ENCODE results near the gene RRP15.

Gene RRP15

DNA sequence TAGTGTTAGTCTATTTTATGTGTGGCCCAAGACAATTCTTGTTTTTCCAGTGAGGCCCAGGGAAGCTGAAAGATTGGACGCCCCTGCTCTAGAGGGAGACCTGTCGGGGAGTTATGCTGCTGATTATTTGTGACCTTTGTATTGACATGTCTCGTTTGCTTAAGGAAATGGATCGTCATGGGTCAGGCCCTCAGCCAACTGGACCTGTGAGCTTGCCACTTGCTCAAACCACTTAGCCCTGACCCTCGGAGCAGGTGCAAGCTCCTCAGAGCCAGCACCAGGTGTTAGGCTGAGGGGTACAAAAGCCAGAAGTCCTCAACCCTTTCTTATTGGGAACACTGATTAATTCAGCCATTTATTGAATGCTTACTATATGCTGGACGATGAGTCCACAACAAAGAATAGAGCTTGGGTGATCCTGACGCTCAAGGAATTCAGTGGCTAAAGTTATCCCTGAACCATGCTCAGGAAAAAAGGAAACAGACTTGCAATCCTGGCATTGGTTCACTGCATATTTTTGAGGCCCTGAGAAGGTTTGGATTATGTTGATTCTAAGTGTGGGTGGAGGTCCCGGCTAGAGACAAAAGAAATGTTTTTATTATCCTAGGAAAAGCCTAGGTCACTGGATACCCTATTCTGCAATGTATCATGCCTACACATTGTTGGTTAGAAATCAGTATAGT lies 79.1 kb downstream of the RRP15 start:
- DNase-seq: no peak

DNA sequence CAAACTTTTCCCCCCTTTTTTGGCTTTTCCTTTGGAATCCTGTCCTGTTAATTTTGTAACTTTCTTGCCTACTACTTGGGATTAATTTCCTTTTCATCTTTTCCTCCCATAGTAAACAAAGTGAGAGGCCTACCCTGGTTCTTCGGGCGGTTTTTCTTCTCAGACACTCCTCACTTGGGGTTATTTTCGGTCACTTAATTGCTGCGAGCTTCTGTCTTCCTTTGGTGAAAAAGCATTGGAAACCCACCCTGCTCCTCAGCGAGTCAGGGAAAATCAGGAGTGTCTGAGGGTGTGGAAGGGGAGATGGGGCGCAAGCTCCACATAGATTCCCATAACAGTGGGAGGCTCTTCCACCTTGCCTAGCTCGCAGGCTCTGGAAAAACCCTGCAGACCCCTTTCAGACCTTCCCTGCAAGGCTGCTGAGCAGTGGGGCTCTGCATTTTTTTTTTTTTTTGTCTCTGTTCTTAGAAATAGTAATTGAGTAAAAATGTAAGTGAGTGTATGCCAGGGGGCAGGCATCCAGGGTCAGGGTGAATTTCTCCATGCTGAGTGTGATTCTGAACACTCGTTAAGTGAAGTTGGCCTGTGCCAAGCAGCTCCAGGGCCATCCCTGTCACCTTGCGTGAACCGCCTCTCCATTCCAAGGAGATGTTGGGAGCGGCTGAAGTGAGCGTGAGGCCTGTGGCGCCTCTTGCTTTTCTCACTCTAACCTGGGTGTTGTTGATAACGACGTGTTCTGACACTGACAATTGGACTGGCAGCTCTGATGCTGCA lies 80.3 kb downstream of the RRP15 start:
- no peak for DNase-seq

- DNase-seq: no peak
Measured at GRCh38 chr1:218366322-218367052, 81.4 kb downstream of the RRP15 start.

DNA sequence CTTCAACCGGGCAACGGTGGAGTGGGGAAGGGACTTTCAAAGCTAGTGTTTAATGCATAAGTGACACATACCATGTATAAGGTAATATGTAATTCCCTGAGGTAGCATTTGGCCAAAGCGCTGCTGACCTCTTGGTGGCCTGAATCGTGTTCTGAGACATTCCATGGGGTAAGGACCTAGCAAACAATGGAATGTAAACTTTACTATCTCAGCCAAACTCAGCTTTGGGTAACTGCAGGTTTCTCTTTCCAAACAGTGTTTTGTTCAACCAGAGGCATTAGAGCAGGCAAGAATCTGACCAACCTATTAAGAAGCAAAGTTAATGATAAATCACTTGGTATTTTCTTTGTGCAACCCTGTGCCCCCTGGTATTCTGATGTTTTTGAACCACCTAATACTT lies 82.0 kb downstream of the RRP15 start:
- no peak for DNase-seq

- no peak for DNase-seq
Measured at GRCh38 chr1:218368686-218369085, 83.6 kb downstream of the RRP15 start.

DNA sequence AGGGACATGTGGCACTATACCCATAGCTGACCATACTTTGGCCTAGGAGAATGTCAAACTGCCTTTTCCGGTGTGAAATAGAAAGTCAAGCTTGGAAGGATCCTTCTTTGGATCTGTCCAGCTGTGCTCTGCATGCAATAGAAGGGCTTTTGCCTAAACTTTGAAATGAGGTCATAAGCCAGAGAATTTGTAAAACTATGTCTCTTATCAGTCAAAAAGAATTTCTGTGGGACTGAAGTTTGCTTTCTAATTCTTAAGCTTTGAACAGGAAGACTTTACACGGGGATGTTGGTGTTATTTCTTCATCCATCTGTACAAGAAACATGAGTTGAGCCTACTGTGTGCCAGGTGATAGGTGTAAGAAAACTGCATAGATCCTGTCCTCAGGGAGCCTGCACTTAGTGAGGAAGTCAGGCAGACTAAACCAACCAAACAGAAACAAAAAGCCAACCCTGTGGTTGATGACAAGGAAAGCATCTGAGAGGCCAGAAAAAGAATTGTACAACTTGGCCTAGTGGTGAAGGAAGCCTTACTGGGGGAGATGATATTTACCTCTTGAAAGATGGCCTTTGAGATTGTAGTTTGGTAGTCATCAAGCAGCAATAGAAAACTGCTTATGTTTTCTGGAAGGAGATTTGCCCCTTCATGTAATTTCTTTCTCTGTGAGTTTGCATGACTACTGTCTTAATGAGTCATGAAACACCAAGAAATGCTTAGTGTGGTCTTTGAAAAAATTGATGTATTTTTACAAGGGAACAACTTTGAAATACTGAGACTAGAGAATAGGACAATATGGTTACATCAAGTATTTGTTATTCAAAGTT lies 84.8 kb downstream of the RRP15 start:
- DNase-seq: no peak

DNA sequence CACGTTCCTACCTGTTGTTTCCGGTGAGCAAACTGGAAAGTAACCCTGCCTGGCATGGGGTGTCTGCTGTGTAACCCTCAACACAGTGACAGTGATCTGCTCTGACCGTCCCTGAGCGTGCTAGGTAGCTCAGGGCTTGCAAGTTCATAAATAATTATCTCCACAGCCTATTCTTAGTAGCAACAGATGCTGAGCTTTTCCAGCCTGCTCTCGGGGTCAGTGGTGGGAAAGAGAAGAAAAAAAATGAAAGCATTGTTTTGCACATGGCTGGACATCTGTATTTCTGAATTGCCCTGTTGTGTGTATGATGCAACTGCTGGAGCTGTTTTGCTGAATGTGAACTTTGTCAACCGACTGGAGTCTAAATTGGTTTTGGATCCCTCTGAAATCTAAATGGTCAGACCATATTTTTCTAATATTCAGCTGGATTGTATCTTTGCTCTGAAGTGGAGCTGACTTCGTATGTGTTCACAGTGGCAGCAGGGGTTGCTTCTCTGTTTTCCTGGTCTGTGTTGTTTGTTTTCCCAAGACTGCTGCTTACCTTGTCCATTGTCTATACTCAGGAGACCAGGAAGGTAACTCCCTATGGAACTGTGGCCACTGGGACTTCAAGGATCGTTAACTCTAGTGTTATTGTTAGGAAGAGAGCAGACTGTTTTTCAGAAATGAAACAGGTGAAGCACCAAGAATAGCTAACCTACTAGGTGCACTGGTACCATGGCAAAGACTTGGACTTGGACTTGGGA lies 87.0 kb downstream of the RRP15 start:
- no peak for DNase-seq

DNA sequence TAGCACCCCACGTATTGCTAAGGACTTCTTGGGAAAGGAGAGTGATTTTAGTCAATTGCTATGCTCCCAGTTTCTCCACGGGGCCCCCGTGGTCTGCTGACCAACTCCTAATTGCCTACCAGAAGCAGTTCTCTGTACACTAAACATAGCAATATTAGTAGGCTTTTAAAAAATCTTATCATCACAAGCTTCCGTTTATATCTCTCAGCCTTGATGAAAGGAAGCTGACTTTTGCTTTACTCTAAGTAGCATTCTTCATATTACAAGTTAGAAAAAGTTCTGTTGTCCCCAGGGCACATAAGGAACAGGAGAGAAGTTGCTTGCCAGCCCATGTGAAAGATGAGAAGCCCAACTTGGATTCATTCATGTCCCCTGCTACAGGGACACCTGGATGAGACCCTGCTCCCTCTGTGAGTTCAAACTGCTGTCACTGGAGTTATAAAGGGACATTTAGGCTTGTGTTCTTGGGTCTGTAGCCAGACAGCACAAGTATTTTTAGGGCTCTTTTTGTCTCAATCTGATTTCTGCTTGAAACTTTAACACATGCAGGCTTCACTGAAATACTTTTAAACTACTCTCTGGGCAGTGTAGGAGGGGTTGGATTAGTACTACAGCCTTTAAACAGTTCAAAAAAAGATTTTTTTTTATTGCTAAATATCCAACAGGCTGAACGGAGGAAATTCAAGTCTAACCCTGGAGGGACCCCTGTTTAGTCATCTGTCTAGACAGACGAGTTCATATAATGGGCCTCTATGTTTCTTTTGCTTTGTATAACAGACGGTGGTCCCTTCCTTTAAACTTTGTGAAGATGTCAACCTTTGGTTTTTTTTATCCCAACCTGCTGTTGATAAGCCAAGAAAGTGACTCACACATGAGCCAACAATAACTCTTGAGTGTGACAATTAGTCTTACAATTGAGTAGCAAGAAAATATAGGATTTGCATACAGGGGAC lies 89.6 kb downstream of the RRP15 start:
- no peak for DNase-seq

GRCh38 chr1:218376722-218377121 lies 91.6 kb downstream of the RRP15 start:
- no peak for DNase-seq

- DNase-seq: no peak
Measured at GRCh38 chr1:218377143-218377660, 92.1 kb downstream of the RRP15 start.

GRCh38 chr1:218380125-218380977 lies 95.3 kb downstream of the RRP15 start:
- DNase-seq: no peak

GRCh38 chr1:218382261-218382660 lies 97.2 kb downstream of the RRP15 start:
- DNase-seq: no peak

GRCh38 chr1:218383051-218383450 lies 98.0 kb downstream of the RRP15 start:
- no peak for DNase-seq

DNA sequence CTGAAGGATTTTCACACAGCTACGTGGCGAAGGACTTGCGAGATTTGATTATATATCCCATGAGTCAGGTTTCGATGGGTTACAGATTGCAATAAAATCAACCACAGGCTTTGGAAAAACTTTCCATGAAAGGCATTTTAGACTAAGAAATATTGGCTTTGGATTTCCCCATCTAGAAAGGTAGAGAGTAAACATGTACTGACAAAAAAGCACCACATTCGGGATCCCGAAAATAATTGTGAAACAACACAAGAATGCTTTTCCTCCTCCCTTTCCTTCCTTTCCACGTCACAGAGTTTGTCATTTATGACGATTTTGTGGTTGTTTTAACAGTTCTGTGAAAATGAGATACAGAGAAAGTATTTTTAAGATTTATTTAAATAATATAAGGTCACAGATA lies 98.6 kb downstream of the RRP15 start:
- DNase-seq: no peak

DNA sequence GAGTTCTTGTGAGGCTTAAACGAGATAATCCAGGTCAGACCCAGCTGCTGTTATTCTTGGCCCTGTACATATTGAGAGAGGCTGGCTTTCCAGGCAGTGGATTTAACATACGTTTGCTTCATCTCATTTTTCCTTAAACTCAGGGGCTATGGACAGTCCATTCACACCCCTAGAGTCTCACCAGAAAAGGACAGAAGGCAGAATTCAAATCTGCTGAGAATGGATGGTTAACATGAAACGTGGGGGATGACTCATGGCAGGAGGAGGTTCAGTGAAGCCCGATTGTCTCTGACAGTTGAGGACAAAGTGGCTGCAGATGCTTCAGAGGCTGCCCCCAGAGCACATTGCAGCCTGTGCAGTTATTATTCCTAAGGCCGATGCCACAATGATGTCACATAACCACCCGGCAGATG lies 99.5 kb downstream of the RRP15 start:
- no peak for DNase-seq

Measured in T-helper 9 cell (primary cell).